HepG2 (cell line): ENCODE results near the gene MUTYH. TPM values are rescaled to one million over a fixed set of nuclear protein-coding genes. Genes with fewer than 3 reads are reported as not detected.

Experiments
- AKAP8 ChIP-seq: sonication (generic); formaldehyde crosslinking; IDR thresholded peaks from 2 replicates; pipeline ENCODE4 v1.5.1; 2020; ENCODE audit warnings: mild to moderate bottlenecking, missing genetic modification reagents
- EZH2 ChIP-seq: conservative IDR thresholded peaks from 2 replicates; pipeline ENCODE4 v1.6.1; 2012; ENCODE audit warnings: mild to moderate bottlenecking, low read depth, low read length, moderate library complexity
- MEIS1 ChIP-seq: sonication (generic); formaldehyde crosslinking; IDR thresholded peaks from 2 replicates; pipeline ENCODE4 v1.9.0; 2021; ENCODE audit warnings: mild to moderate bottlenecking, missing genetic modification reagents, moderate library complexity, borderline replicate concordance
- NFYC ChIP-seq: IDR thresholded peaks from 2 replicates; pipeline ENCODE4 v1.6.1; 2016; ENCODE audit warnings: missing genetic modification reagents, missing compliant biosample characterization
- ZBTB20 ChIP-seq: sonication (generic); formaldehyde crosslinking; IDR thresholded peaks from 2 replicates; pipeline ENCODE4 v1.8.1; 2023; ENCODE audit warnings: missing genetic modification reagents, low read depth, mild to moderate bottlenecking, borderline replicate concordance
- ZNF430 ChIP-seq: sonication (generic); formaldehyde crosslinking; IDR thresholded peaks from 2 replicates; pipeline ENCODE4 v1.9.0; 2021; ENCODE audit warnings: mild to moderate bottlenecking, missing genetic modification reagents
- polyA plus RNA-seq, 8 experiments: library from polyadenylated mRNA; depleted of rRNA in 3 of 8; stranded (reverse) in 7 of 8; unstranded in 1 of 8; fragments of >200 nt; fragmentation: Illumina TruSeq in 4 of 8; extraction: Trizol in 4 of 8; gene quantifications; 2 replicates each; pipeline versions ENCODE4 v1.2.1 to v1.2.3, GENCODE V29; 2011 to 2016; ENCODE audit warnings: low read depth in 4 of 8, missing spikeins in 1 of 8, mixed read lengths in 1 of 8; ENCODE audit not compliant: insufficient read depth in 1 of 8
- total RNA-seq, 5 experiments: library from RNA; depleted of rRNA; stranded (reverse); fragments of >200 nt; fragmentation: Illumina TruSeq; extraction: Trizol; gene quantifications; 2 replicates each; pipeline ENCODE4 v1.2.3, GENCODE V29; 2016; ENCODE audit warnings: low read depth in 1 of 5
- TF ChIP-seq, protein P1 (sequence below): IDR thresholded peaks from 2 replicates; pipeline ENCODE4 v1.6.1; 2016; ENCODE audit warnings: low read depth, missing genetic modification reagents, missing compliant biosample characterization
- TF ChIP-seq, protein P2 (sequence below): sonication (generic); formaldehyde crosslinking; conservative IDR thresholded peaks from 2 replicates; pipeline ENCODE4 v1.4.0; 2020; ENCODE audit warnings: mild to moderate bottlenecking, missing genetic modification reagents, moderate library complexity
- TF ChIP-seq, protein P3 (sequence below): sonication (generic); formaldehyde crosslinking; IDR thresholded peaks from 2 replicates; pipeline ENCODE4 v1.5.0; 2020; ENCODE audit warnings: mild to moderate bottlenecking, missing genetic modification reagents
- TF ChIP-seq, protein P4 (sequence below): sonication (generic); formaldehyde crosslinking; IDR thresholded peaks from 2 replicates; pipeline ENCODE4 v1.9.0; 2021; ENCODE audit warnings: missing genetic modification reagents, borderline replicate concordance
- TF ChIP-seq, protein P5 (sequence below): sonication (generic); formaldehyde crosslinking; IDR thresholded peaks from 2 replicates; pipeline ENCODE4 v1.8.1; 2023; ENCODE audit warnings: mild to moderate bottlenecking, missing genetic modification reagents

MUTYH gene
- total and polyA plus RNA-seq, 2 of the 13 experiments (the other 11 are each of a cell fraction or from before 2014, with no cell fraction given) = 16.3 to 17.1 TPM

DNA sequence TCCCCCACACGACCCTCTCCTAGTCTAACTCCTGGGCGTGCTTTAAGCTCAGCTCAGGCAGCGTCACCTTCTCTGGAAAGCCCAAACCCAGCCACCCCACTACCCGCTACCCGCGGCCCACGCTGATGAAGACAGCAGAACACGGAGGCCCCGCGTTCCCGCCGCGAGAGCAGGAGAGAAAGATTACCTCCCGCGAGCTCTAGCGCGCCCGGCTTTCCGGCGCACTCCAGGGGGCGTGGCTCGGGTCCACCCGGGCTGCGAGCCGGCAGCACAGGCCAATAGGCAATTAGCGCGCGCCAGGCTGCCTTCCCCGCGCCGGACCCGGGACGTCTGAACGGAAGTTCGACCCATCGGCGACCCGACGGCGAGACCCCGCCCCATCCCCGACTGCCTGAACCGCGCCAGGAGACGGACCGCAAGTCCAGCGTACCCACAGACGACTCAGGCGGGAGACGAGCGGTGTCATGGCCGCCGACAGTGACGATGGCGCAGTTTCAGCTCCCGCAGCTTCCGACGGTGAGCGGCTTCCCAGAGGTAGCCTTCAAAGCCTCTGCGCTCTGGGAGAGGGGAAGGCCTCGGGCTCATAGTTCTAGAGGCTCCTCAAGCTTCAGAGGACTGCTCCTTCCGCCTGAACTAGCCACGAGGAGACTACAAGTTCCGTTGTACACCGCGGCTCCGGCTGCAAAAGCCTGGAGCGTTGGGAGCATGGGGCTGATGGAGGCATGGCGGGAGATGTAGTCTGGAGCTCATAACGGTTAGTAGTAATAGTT lies at the start of gene MUTYH, which contains the start of gene TOE1 (continued):
- TF ChIP-seq, protein P1, sequence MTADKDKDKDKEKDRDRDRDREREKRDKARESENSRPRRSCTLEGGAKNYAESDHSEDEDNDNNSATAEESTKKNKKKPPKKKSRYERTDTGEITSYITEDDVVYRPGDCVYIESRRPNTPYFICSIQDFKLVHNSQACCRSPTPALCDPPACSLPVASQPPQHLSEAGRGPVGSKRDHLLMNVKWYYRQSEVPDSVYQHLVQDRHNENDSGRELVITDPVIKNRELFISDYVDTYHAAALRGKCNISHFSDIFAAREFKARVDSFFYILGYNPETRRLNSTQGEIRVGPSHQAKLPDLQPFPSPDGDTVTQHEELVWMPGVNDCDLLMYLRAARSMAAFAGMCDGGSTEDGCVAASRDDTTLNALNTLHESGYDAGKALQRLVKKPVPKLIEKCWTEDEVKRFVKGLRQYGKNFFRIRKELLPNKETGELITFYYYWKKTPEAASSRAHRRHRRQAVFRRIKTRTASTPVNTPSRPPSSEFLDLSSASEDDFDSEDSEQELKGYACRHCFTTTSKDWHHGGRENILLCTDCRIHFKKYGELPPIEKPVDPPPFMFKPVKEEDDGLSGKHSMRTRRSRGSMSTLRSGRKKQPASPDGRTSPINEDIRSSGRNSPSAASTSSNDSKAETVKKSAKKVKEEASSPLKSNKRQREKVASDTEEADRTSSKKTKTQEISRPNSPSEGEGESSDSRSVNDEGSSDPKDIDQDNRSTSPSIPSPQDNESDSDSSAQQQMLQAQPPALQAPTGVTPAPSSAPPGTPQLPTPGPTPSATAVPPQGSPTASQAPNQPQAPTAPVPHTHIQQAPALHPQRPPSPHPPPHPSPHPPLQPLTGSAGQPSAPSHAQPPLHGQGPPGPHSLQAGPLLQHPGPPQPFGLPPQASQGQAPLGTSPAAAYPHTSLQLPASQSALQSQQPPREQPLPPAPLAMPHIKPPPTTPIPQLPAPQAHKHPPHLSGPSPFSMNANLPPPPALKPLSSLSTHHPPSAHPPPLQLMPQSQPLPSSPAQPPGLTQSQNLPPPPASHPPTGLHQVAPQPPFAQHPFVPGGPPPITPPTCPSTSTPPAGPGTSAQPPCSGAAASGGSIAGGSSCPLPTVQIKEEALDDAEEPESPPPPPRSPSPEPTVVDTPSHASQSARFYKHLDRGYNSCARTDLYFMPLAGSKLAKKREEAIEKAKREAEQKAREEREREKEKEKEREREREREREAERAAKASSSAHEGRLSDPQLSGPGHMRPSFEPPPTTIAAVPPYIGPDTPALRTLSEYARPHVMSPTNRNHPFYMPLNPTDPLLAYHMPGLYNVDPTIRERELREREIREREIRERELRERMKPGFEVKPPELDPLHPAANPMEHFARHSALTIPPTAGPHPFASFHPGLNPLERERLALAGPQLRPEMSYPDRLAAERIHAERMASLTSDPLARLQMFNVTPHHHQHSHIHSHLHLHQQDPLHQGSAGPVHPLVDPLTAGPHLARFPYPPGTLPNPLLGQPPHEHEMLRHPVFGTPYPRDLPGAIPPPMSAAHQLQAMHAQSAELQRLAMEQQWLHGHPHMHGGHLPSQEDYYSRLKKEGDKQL (CRISPR knock-in tag) = no peak; the same call in 1 of the 2 replicates
- TF ChIP-seq AKAP8 (CRISPR knock-in tag) (0 out of 2 replicates have a peak, but pooled peaks have one; percentile 78), ZNF430 (peak; percentile 29), MEIS1 (CRISPR knock-in tag) (0 out of 2 replicates have a peak, but pooled peaks have one; percentile 27), EZH2 (no peak), ZBTB20 (no peak), NFYC (CRISPR knock-in tag) (peak; percentile 74)
- TF ChIP-seq, protein P2, sequence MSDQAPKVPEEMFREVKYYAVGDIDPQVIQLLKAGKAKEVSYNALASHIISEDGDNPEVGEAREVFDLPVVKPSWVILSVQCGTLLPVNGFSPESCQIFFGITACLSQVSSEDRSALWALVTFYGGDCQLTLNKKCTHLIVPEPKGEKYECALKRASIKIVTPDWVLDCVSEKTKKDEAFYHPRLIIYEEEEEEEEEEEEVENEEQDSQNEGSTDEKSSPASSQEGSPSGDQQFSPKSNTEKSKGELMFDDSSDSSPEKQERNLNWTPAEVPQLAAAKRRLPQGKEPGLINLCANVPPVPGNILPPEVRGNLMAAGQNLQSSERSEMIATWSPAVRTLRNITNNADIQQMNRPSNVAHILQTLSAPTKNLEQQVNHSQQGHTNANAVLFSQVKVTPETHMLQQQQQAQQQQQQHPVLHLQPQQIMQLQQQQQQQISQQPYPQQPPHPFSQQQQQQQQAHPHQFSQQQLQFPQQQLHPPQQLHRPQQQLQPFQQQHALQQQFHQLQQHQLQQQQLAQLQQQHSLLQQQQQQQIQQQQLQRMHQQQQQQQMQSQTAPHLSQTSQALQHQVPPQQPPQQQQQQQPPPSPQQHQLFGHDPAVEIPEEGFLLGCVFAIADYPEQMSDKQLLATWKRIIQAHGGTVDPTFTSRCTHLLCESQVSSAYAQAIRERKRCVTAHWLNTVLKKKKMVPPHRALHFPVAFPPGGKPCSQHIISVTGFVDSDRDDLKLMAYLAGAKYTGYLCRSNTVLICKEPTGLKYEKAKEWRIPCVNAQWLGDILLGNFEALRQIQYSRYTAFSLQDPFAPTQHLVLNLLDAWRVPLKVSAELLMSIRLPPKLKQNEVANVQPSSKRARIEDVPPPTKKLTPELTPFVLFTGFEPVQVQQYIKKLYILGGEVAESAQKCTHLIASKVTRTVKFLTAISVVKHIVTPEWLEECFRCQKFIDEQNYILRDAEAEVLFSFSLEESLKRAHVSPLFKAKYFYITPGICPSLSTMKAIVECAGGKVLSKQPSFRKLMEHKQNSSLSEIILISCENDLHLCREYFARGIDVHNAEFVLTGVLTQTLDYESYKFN (CRISPR knock-in tag) = peak; percentile 51; the same call in 1 of the 2 replicates
- TF ChIP-seq, protein P3, sequence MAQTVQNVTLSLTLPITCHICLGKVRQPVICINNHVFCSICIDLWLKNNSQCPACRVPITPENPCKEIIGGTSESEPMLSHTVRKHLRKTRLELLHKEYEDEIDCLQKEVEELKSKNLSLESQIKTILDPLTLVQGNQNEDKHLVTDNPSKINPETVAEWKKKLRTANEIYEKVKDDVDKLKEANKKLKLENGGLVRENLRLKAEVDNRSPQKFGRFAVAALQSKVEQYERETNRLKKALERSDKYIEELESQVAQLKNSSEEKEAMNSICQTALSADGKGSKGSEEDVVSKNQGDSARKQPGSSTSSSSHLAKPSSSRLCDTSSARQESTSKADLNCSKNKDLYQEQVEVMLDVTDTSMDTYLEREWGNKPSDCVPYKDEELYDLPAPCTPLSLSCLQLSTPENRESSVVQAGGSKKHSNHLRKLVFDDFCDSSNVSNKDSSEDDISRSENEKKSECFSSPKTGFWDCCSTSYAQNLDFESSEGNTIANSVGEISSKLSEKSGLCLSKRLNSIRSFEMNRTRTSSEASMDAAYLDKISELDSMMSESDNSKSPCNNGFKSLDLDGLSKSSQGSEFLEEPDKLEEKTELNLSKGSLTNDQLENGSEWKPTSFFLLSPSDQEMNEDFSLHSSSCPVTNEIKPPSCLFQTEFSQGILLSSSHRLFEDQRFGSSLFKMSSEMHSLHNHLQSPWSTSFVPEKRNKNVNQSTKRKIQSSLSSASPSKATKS (CRISPR knock-in tag) = no peak
- TF ChIP-seq, protein P4, sequence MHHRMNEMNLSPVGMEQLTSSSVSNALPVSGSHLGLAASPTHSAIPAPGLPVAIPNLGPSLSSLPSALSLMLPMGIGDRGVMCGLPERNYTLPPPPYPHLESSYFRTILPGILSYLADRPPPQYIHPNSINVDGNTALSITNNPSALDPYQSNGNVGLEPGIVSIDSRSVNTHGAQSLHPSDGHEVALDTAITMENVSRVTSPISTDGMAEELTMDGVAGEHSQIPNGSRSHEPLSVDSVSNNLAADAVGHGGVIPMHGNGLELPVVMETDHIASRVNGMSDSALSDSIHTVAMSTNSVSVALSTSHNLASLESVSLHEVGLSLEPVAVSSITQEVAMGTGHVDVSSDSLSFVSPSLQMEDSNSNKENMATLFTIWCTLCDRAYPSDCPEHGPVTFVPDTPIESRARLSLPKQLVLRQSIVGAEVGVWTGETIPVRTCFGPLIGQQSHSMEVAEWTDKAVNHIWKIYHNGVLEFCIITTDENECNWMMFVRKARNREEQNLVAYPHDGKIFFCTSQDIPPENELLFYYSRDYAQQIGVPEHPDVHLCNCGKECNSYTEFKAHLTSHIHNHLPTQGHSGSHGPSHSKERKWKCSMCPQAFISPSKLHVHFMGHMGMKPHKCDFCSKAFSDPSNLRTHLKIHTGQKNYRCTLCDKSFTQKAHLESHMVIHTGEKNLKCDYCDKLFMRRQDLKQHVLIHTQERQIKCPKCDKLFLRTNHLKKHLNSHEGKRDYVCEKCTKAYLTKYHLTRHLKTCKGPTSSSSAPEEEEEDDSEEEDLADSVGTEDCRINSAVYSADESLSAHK (CRISPR knock-in tag) = no peak
- TF ChIP-seq, protein P5, sequence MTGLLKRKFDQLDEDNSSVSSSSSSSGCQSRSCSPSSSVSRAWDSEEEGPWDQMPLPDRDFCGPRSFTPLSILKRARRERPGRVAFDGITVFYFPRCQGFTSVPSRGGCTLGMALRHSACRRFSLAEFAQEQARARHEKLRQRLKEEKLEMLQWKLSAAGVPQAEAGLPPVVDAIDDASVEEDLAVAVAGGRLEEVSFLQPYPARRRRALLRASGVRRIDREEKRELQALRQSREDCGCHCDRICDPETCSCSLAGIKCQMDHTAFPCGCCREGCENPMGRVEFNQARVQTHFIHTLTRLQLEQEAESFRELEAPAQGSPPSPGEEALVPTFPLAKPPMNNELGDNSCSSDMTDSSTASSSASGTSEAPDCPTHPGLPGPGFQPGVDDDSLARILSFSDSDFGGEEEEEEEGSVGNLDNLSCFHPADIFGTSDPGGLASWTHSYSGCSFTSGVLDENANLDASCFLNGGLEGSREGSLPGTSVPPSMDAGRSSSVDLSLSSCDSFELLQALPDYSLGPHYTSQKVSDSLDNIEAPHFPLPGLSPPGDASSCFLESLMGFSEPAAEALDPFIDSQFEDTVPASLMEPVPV = peak; percentile 64
